Measurements from ENCODE around the gene NTM. TPM values are rescaled to one million over a fixed set of nuclear protein-coding genes. Genes with fewer than 3 reads are reported as not detected.

Gene NTM
- polyA plus RNA-seq, 1 donor (not counting 4 experiments of a cell fraction or from before 2014, with no cell fraction given) = 47.9 TPM

DNA sequence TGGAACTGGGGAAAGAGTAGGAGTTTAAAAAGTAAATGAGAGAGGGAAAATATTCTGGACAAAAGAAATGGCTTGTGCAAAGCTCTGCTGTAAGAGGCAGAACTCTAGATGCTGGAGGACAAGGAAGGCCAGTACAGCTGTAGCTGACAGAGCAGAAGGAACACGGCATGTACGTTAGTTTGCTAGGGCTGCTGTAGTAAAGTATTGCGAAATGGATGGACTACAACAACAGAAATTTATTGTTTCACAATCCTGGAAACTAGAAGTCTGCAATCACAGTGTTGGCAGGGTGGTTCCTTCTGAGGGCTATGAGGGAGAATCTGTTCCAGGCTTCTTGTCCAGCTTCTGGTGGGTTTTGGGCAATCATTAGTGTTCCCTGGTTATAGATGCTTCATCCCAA lies 454.4 kb downstream of the NTM start:
- Histone ChIP-seq H3K27ac (ENCODE audit: control insufficient read depth, insufficient read depth, low read length) (no peak overlapping the region), H3K79me2 (ENCODE audit: control insufficient read depth, insufficient read depth, low read length) (no peaks in the 10 kb centered on the region), H3K9me1 (ENCODE audit: control insufficient read depth, extremely low read depth, insufficient read depth, low read length) (no peaks in the 10 kb centered on the region), H3K9ac (ENCODE audit: control insufficient read depth, extremely low read depth, insufficient read depth, low read length) (no peak overlapping the region), H3K4me1 (ENCODE audit: control insufficient read depth, extremely low read depth, insufficient read depth, low read length) (no peaks in the 10 kb centered on the region), H4K20me1 (ENCODE audit: control insufficient read depth, extremely low read depth, insufficient read depth, low read length) (no peaks in the 10 kb centered on the region), H3K4me3 (ENCODE audit: control insufficient read depth in 2 of 3, extremely low read depth in 1 of 3, insufficient read depth in 2 of 3, low read depth in 1 of 3, low read length in 3 of 3) (no peak overlapping the region), H2AFZ (ENCODE audit: control insufficient read depth, low read length) (no peak overlapping the region), H3K9me3 (ENCODE audit: control insufficient read depth, low read depth, low read length) (no peaks in the 10 kb centered on the region), H3K4me2 (ENCODE audit: control insufficient read depth, extremely low read depth, insufficient read depth, low read depth, low read length) (no peak overlapping the region), H3K36me3 (ENCODE audit: control insufficient read depth in 2 of 2, extremely low read depth in 1 of 2, insufficient read depth in 2 of 2, low read length in 2 of 2) (no peaks in the 10 kb centered on the region), H3K27me3 (ENCODE audit: control insufficient read depth, extremely low read depth, insufficient read depth, low read length) (no peaks in the 10 kb centered on the region)
- no peak for FAIRE-seq
- TF ChIP-seq CTCF (optimal IDR thresholded peaks at IDR 0.05 in 1 of 3, IDR thresholded peaks at IDR 0.05 in 1 of 3, conservative IDR thresholded peaks at IDR 0.05 in 1 of 3; ENCODE audit: extremely low read depth in 1 of 3, insufficient read depth in 2 of 3, low read length in 3 of 3) = no peak
- TF ChIP-seq EZH2 (IDR thresholded peaks at IDR 0.05; ENCODE audit: low read length) = no peak
- dilution Hi-C loops (cut with MboI; ENCODE audit: extremely low pct_ligation_motif_present, low sequenced_read_pairs) = no loop called here
- DNase-seq (ENCODE audit: low read depth, low spot score) = no peak

GRCh38 chr11:131827430-131827829 lies 457.0 kb downstream of the NTM start:
- Histone ChIP-seq H4K20me1 (ENCODE audit: control insufficient read depth, extremely low read depth, insufficient read depth, low read length) (no peaks in the 10 kb centered on the region), H3K36me3 (ENCODE audit: control insufficient read depth in 2 of 2, extremely low read depth in 1 of 2, insufficient read depth in 2 of 2, low read length in 2 of 2) (no peaks in the 10 kb centered on the region), H3K9ac (ENCODE audit: control insufficient read depth, extremely low read depth, insufficient read depth, low read length) (no peak overlapping the region), H3K27me3 (ENCODE audit: control insufficient read depth, extremely low read depth, insufficient read depth, low read length) (no peaks in the 10 kb centered on the region), H3K9me3 (ENCODE audit: control insufficient read depth, low read depth, low read length) (no peaks in the 10 kb centered on the region), H3K9me1 (ENCODE audit: control insufficient read depth, extremely low read depth, insufficient read depth, low read length) (no peaks in the 10 kb centered on the region), H3K27ac (ENCODE audit: control insufficient read depth, insufficient read depth, low read length) (no peak overlapping the region), H3K79me2 (ENCODE audit: control insufficient read depth, insufficient read depth, low read length) (no peaks in the 10 kb centered on the region), H3K4me2 (ENCODE audit: control insufficient read depth, extremely low read depth, insufficient read depth, low read depth, low read length) (no peak overlapping the region), H3K4me1 (ENCODE audit: control insufficient read depth, extremely low read depth, insufficient read depth, low read length) (no peaks in the 10 kb centered on the region), H3K4me3 (ENCODE audit: control insufficient read depth in 2 of 3, extremely low read depth in 1 of 3, insufficient read depth in 2 of 3, low read depth in 1 of 3, low read length in 3 of 3) (no peak overlapping the region), H2AFZ (ENCODE audit: control insufficient read depth, low read length) (no peak overlapping the region)
- no peak for DNase-seq (ENCODE audit: low read depth, low spot score)
- TF ChIP-seq EZH2 (IDR thresholded peaks at IDR 0.05; ENCODE audit: low read length) (no peak), CTCF (optimal IDR thresholded peaks at IDR 0.05 in 1 of 3, IDR thresholded peaks at IDR 0.05 in 1 of 3, conservative IDR thresholded peaks at IDR 0.05 in 1 of 3; ENCODE audit: extremely low read depth in 1 of 3, insufficient read depth in 2 of 3, low read length in 3 of 3) (no peak)
- FAIRE-seq = no peak
- dilution Hi-C loops (cut with MboI; ENCODE audit: extremely low pct_ligation_motif_present, low sequenced_read_pairs) = no loop called here
